ENCODE results near the gene PRAMEF15.
"Not testable (repeated sequence)": the region's sequence is repeated elsewhere in the genome, so short reads cannot be mapped to it uniquely, and the experiment has no call there.

DNA sequence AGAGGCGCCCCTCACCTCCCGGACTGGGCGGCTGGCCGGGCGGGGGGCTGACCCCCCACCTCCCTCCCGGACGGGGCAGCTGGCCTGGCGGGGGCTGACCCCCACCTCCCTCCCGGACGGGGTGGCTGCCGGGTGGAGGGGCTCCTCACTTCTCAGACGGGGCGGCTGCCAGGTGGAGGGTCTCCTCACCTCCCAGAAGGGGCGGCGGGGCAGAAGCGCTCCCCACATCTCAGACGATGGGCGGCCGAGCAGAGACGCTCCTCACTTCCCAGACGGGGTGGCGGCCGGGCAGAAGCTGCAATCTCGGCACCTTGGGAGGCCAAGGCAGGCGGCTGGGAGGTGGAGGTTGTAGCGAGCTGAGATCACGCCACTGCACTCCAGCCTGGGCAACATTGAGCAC is 16.7 kb upstream of the PRAMEF15 start:
- TF ChIP-seq, protein P1, sequence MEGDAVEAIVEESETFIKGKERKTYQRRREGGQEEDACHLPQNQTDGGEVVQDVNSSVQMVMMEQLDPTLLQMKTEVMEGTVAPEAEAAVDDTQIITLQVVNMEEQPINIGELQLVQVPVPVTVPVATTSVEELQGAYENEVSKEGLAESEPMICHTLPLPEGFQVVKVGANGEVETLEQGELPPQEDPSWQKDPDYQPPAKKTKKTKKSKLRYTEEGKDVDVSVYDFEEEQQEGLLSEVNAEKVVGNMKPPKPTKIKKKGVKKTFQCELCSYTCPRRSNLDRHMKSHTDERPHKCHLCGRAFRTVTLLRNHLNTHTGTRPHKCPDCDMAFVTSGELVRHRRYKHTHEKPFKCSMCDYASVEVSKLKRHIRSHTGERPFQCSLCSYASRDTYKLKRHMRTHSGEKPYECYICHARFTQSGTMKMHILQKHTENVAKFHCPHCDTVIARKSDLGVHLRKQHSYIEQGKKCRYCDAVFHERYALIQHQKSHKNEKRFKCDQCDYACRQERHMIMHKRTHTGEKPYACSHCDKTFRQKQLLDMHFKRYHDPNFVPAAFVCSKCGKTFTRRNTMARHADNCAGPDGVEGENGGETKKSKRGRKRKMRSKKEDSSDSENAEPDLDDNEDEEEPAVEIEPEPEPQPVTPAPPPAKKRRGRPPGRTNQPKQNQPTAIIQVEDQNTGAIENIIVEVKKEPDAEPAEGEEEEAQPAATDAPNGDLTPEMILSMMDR (IDR thresholded peaks at IDR 0.05; ENCODE audit: insufficient read depth, low read length, poor library complexity, severe bottlenecking), result not testable (repeated sequence)
- TF ChIP-seq EZH2phosphoT487 (conservative IDR thresholded peaks at IDR 0.05; ENCODE audit: low read length), result not testable (repeated sequence)
